ENCODE data around the gene CYP4V2.

Gene CYP4V2

GRCh38 chr4:186167605-186168004 lies 23.8 kb upstream of the CYP4V2 start:
- no peak for DNase-seq (ENCODE audit: low spot score)
- TF ChIP-seq CTCF (IDR thresholded peaks at IDR 0.05): no peak
- no peak overlapping the region for H3K27ac ChIP-seq
- no peak overlapping the region for H3K4me3 ChIP-seq

- DNase-seq (ENCODE audit: low spot score): no peak
- no peak overlapping the region for H3K4me3 ChIP-seq
- TF ChIP-seq CTCF (IDR thresholded peaks at IDR 0.05): no peak
Observed at GRCh38 chr4:186168750-186169149, 22.6 kb upstream of the CYP4V2 start.

GRCh38 chr4:186169333-186169944 lies 21.9 kb upstream of the CYP4V2 start:
- no peak for DNase-seq (ENCODE audit: low spot score)
- TF ChIP-seq CTCF (IDR thresholded peaks at IDR 0.05): no peak
- Histone ChIP-seq H3K27ac (no peak overlapping the region), H3K4me3 (no peak overlapping the region)

More at GRCh38 chr4:186168750-186169149, 22.6 kb upstream of the CYP4V2 start:
- no peak overlapping the region for H3K27ac ChIP-seq

- TF ChIP-seq CTCF (IDR thresholded peaks at IDR 0.05): no peak
- Histone ChIP-seq H3K27ac (no peak overlapping the region), H3K4me3 (no peak overlapping the region)
- no peak for DNase-seq (ENCODE audit: low spot score)
Observed at GRCh38 chr4:186169945-186170802, 21.2 kb upstream of the CYP4V2 start.

GRCh38 chr4:186170966-186171365 lies 20.4 kb upstream of the CYP4V2 start:
- no peak for TF ChIP-seq CTCF (IDR thresholded peaks at IDR 0.05)
- no peak overlapping the region for H3K4me3 ChIP-seq
- no peak overlapping the region for H3K27ac ChIP-seq
- no peak for DNase-seq (ENCODE audit: low spot score)

- no peak for DNase-seq (ENCODE audit: low spot score)
- no peak overlapping the region for H3K4me3 ChIP-seq
- H3K27ac ChIP-seq: no peak overlapping the region
- TF ChIP-seq CTCF (IDR thresholded peaks at IDR 0.05): no peak
Observed at GRCh38 chr4:186172546-186172945, 18.8 kb upstream of the CYP4V2 start.

- no peak overlapping the region for H3K4me3 ChIP-seq
- no peak overlapping the region for H3K27ac ChIP-seq
- TF ChIP-seq CTCF (IDR thresholded peaks at IDR 0.05): no peak
- no peak for DNase-seq (ENCODE audit: low spot score)
Observed at GRCh38 chr4:186188107-186188506, 3.3 kb upstream of the CYP4V2 start.
